ENCODE data around the gene LACTBL1. TPM values are rescaled to one million over a fixed set of nuclear protein-coding genes. Genes with fewer than 3 reads are reported as not detected.
"Not testable (repeated sequence)": the region's sequence is repeated elsewhere in the genome, so short reads cannot be mapped to it uniquely, and the experiment has no call there.

LACTBL1 gene
- not detected in 2 replicates for total RNA-seq

DNA sequence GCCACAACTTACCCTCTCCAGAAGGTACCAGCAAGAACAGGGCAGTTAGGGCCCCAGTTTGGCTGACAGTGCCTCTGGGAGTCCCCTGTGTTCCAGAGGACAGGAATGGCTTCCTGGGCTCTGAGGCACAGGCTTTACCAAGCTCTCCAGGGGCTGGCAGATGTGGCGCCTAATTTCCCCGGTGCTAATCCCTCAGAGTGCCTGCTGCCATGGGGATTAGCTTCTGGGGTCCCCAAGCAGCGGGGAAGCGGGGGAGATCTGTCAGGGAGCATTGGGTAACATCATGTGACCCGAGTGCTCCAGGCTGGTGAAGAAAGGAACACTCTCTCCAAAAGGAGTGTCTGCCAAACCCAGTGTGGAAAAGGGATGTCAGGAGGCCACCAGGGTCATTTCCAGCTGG is at the start of gene LACTBL1:
LACTBL1 (minus strand) TSS at position 107 of the 400 bp plus-strand sequence. CDS start 550 bp downstream, outside the sequence.
- no peak for DNase-seq (ENCODE audit: low read depth in 2 of 2)

GRCh38 chr1:23021834-23022233 is 49.2 kb upstream of the LACTBL1 start:
- DNase-seq (ENCODE audit: low read depth in 2 of 2) = no peak

- no peak for DNase-seq (ENCODE audit: low read depth in 2 of 2)
Measured at GRCh38 chr1:23020706-23021405, 48.2 kb upstream of the LACTBL1 start.

DNA sequence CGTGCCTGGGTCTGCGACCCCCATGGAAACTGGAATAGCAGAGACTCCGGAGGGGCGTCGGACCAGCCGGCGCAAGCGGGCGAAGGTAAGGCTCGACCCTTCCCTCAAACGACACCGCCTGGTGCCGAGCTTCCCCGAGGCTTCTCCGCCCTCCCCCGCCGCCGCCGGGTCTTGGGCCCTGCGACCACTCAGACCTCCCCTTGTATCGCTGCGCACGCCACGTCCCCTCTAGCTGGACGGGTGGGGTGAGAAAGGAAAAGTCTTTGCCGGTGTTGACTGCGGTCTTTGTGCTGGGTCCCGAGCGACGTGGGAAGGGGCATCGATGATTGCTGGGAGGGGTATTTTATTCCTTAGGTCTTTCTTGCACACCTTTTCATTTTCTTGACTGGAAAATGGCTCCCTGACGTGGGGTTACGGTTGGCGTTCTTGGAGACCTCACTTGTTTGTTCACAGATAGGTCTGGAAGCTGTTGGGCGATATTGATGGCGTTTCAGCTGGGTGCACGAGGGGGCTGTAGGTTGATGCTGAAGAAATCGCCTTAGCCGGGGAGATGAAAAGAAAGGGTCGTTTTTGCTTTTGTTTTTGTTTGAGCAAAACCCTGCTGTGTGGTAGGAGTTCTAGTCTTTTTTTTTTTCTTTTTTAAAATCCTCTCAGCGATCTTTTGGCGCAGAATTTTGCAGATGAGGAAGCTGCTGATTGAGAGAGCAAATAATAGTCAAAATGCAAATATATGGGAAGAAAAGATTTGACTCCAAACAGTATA is 47.4 kb upstream of the LACTBL1 start:
- DNase-seq (ENCODE audit: low read depth in 2 of 2) = peak in 1 of 2 donors; percentile 59

DNA sequence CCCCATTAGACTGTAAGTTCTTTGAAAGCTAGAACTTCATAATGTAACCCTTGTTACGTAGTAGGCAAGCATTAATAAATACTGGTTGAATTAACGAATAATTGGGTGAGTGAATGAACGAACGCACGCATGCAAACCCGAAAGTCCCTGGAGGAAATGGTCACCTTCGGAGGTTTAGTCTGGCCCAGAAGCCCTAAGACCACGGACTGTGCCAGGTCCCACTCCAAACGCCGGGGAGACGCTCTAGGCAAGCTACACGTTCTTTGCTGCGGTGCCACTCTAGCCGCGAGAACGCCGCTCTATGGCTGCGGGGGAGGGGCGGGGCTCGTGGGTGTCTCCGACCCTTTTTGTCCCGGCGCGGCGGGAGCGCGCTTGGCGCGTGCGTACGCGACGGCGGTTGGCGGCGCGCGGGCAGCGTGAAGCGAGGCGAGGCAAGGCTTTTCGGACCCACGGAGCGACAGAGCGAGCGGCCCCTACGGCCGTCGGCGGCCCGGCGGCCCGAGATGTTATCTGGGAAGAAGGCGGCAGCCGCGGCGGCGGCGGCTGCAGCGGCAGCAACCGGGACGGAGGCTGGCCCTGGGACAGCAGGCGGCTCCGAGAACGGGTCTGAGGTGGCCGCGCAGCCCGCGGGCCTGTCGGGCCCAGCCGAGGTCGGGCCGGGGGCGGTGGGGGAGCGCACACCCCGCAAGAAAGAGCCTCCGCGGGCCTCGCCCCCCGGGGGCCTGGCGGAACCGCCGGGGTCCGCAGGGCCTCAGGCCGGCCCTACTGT is 46.6 kb upstream of the LACTBL1 start, which contains the start of gene KDM1A:
KDM1A (plus strand) TSS at position 375 of the 769 bp plus-strand sequence; CDS start at position 504, 129 bp downstream.
- DNase-seq (ENCODE audit: low read depth in 2 of 2) = peak; percentile 87 to 96

DNA sequence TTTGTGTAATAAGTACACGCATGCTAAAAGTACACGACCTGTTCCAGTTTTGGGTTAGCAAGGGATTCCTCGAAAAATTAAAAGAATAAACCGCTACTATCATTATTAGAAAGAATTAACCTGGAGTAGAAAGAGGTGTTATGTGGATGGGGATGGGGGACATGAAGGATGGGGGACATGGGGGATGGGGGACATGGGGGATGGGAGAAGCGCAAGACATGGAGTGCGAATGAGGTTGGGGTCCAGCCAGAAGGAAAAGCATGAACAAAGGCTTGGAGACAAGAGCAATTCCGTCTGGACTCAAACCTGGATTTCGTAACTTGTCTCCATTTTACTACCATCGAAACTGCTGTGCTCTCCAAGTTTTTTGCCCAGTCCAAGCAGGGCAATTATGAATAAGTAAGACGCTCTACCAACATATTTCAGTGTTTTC is 46.0 kb upstream of the LACTBL1 start:
- DNase-seq (ENCODE audit: low read depth in 2 of 2) = no peak

- no peak for DNase-seq (ENCODE audit: low read depth in 2 of 2)
Measured at GRCh38 chr1:23013657-23014056, 41.0 kb upstream of the LACTBL1 start.

DNA sequence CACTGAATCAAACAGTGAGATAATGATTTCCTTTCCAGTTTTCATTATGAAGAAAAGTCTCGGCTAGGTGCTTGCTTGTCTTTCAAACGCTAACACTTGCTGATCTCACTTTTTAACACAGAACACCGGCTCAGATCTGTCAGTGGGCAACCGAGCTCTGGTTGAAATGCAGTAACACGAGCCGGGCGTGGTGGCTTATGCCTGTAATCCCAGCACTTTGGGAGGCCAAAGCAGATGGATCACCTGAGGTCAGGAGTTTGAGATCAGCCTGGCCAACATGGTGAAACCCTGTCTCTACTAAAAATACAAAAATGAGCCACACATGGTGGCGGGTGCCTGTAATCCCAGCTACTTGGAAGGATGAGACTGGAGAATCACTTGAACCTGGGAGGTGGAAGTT is 37.4 kb upstream of the LACTBL1 start:
- DNase-seq (ENCODE audit: low read depth in 2 of 2) = not testable (repeated sequence)

- DNase-seq (ENCODE audit: low read depth in 2 of 2) = no peak
Measured at GRCh38 chr1:23008901-23009300, 36.2 kb upstream of the LACTBL1 start.

- DNase-seq (ENCODE audit: low read depth in 2 of 2) = no peak
Measured at GRCh38 chr1:23007106-23007505, 34.4 kb upstream of the LACTBL1 start.

DNA sequence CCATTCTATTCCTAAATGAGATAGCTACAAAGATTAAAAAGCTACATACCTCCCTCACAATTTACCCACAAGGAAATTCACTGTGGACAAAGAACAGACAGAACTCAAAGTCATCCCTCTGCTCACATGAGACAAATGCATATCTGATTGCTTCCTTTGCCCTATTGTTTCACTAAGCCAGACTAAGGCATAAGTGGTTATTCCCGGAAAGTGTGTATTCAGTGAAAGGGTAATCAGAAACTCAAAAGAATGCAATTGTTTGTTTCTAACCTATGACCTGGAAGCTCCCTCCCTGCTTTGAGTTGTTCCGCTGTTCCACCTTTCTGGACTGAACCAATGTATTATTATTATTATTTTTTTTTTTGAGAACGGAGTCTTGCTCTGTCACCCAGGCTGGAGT is 32.1 kb upstream of the LACTBL1 start:
- peak in 1 of 2 donors; percentile 36 for DNase-seq (ENCODE audit: low read depth in 2 of 2)

DNA sequence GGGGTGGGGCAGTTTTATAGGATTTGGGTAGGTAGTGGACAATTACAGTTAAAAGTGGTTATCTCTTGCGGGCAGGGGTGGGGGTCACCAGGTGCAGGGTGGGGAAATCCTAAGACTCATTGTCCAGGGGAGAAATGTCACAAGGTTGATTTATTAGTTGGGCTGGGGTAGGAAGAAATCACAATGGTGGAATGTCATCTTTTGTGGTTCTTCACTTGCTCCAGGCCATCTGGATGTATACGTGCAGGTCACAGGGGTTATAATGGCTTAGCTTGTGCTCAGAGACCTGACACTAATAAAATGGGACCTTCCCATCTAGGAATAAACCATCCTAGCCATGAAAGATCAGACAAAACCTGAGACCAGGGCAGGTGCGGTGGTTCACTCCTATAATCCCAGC is 31.4 kb upstream of the LACTBL1 start:
- DNase-seq (ENCODE audit: low read depth in 2 of 2) = no peak

GRCh38 chr1:23002218-23002617 is 29.6 kb upstream of the LACTBL1 start:
- not testable (repeated sequence) for DNase-seq (ENCODE audit: low read depth in 2 of 2)

DNA sequence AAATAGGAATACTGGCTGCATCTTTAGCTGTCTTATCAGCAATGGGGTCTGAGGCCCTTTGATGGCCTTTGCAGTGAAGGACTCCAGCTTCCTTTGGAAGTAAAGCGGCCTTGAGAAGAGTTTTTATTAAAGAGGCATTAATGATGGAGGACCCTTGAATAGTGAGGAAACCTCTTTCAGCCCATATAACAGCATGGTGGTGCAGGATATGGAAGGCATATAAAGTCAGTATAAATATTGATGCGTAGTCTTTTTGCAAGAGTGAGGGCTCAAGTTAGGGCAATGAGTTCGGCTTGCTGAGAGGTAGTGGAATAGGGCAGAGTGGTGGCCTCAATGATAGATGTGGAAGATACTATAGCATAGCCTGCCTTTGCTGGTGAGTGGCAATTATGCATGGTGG is 27.5 kb upstream of the LACTBL1 start:
- not testable (repeated sequence) for DNase-seq (ENCODE audit: low read depth in 2 of 2)

- not testable (repeated sequence) for DNase-seq (ENCODE audit: low read depth in 2 of 2)
Measured at GRCh38 chr1:22997528-22997927, 24.9 kb upstream of the LACTBL1 start.

- DNase-seq (ENCODE audit: low read depth in 2 of 2) = no peak
Measured at GRCh38 chr1:22995774-22996173, 23.1 kb upstream of the LACTBL1 start.

- DNase-seq (ENCODE audit: low read depth in 2 of 2) = not testable (repeated sequence)
Measured at GRCh38 chr1:22993220-22993795, 20.6 kb upstream of the LACTBL1 start.

- DNase-seq (ENCODE audit: low read depth in 2 of 2) = not testable (repeated sequence)
Measured at GRCh38 chr1:22992384-22992783, 19.7 kb upstream of the LACTBL1 start.

GRCh38 chr1:22983944-22984343 is 11.3 kb upstream of the LACTBL1 start:
- DNase-seq (ENCODE audit: low read depth in 2 of 2) = no peak

- DNase-seq (ENCODE audit: low read depth in 2 of 2) = not testable (repeated sequence)
Measured at GRCh38 chr1:22980471-22980790, 7.8 kb upstream of the LACTBL1 start.

GRCh38 chr1:22978299-22978698 is 5.6 kb upstream of the LACTBL1 start:
- DNase-seq (ENCODE audit: low read depth in 2 of 2) = no peak

Measured in dermis microvascular lymphatic vessel endothelial cell (primary cell).